Measurements from ENCODE around the gene RAPGEF2. TPM values are rescaled to one million over a fixed set of nuclear protein-coding genes. Genes with fewer than 3 reads are reported as not detected.

RAPGEF2 gene
- total and polyA plus RNA-seq, 10 of the 15 experiments (the other 5 are each of a cell fraction or from before 2014, with no cell fraction given), result 0.31 to 24.0 (median 2.9) TPM

DNA sequence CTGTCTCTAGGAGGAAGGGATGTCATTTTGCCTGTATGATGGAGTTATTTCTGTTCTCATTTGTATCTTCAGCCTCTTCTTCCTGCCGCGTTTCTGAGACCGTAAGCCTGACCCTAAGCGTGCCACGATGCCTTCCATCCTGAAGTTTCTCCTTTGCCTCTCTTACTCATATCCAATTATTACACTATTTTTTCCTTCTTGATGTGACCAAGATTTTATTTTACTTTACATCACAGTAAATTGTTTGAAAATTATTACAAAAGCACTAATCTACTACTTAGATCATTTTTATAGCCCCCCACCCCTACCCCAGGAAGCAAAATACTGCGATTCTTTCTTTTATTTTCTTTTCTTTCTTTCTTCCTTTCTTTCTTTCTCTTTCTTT, 95.0 kb downstream of the RAPGEF2 start:
- Histone ChIP-seq H2AFZ (ENCODE audit: control insufficient read depth, low read depth, low read length) (no peak overlapping the region), H3K9ac (ENCODE audit: control insufficient read depth, insufficient read depth, low read length) (no peak overlapping the region), H3K36me3 (ENCODE audit: control insufficient read depth in 2 of 2, insufficient read depth in 2 of 2, low read length in 1 of 2) (no peaks in the 10 kb centered on the region; a peak in 2 of 4 replicates), H3K4me1 (ENCODE audit: control insufficient read depth, insufficient read depth, low read length) (no peaks in the 10 kb centered on the region), H3K27ac (ENCODE audit: control insufficient read depth, insufficient read depth) (no peak overlapping the region), H3K79me2 (ENCODE audit: control insufficient read depth, insufficient read depth, low read length) (no peaks in the 10 kb centered on the region), H3K4me3 (no peak overlapping the region), H4K20me1 (ENCODE audit: control insufficient read depth, insufficient read depth) (no peaks in the 10 kb centered on the region), H3K9me3 (replicated peaks; ENCODE audit: control insufficient read depth, insufficient read depth, low read length) (no peaks in the 10 kb centered on the region), H3K27me3 (replicated peaks in 1 of 2; ENCODE audit: control insufficient read depth in 2 of 2, insufficient read depth in 2 of 2, low read length in 1 of 2) (no peaks in the 10 kb centered on the region), H3K4me2 (ENCODE audit: control insufficient read depth, insufficient read depth) (no peak overlapping the region)
- CTCF ChIA-PET, result interaction anchor here (1.0 to 8.3 kb wide), 2 partner anchors 21 to 344 kb away, joined by 5 to 153 read pairs; no protein-coding TSS in a partner anchor
- DNase-seq (ENCODE audit: low read depth, low spot score) (no peak), FAIRE-seq (no peak), ATAC-seq (no peak)
- RAD21 ChIA-PET (ENCODE audit: unreplicated experiment), result no interaction called here
- intact Hi-C loops (cut with micrococcal nuclease; ENCODE audit: unreplicated experiment), result no loop called here
- SMC1A ChIA-PET (ENCODE audit: uncharacterized antibody, unreplicated experiment), result interaction anchor here (0.9 to 1.5 kb wide), 2 partner anchors 12 to 341 kb away, joined by 3 read pairs; no protein-coding TSS in a partner anchor
- TF ChIP-seq RAD51 (IDR thresholded peaks at IDR 0.05), result no peak
- TF ChIP-seq MYB (IDR thresholded peaks at IDR 0.05; ENCODE audit: borderline replicate concordance, low read depth, low read length), result no peak
- no peak for TF ChIP-seq BACH1 (IDR thresholded peaks at IDR 0.05; ENCODE audit: borderline replicate concordance)
- TF ChIP-seq RFX5 (IDR thresholded peaks at IDR 0.05; ENCODE audit: low read depth, low read length), result no peak
- no peak for TF ChIP-seq LARP7 (IDR thresholded peaks at IDR 0.05)
- TF ChIP-seq YBX1 (IDR thresholded peaks at IDR 0.05), result no peak
- TF ChIP-seq FOXK2 (IDR thresholded peaks at IDR 0.05), result no peak
- TF ChIP-seq CEBPB (IDR thresholded peaks at IDR 0.05; ENCODE audit: borderline replicate concordance in 1 of 2, low read depth in 2 of 2, low read length in 2 of 2), result no peak
- TF ChIP-seq ZNF207 (IDR thresholded peaks at IDR 0.05; ENCODE audit: borderline replicate concordance), result no peak
- no peak for TF ChIP-seq RELA (IDR thresholded peaks at IDR 0.05; ENCODE audit: borderline replicate concordance, partially characterized antibody)
- no peak for TF ChIP-seq MXI1 (IDR thresholded peaks at IDR 0.05; ENCODE audit: low read depth, low read length)
- no peak for TF ChIP-seq E2F4 (IDR thresholded peaks at IDR 0.05; ENCODE audit: low read depth, low read length)
- no peak for TF ChIP-seq ZBTB40 (IDR thresholded peaks at IDR 0.05; ENCODE audit: borderline replicate concordance)
- no peak for TF ChIP-seq ZNF24 (IDR thresholded peaks at IDR 0.05)
- no TSS peak for BruUV-seq (replicated peaks)
- 97% methylated on average over 6 of the region's 6 CpGs for WGBS (ENCODE audit: insufficient coverage, insufficient replicate concordance, low lambda C conversion rate, missing lambda C conversion rate)
- in situ Hi-C loops (cut with MboI), result no loop called here
- POLR2A ChIA-PET, result no interaction called here
